ENCODE data around the gene AQP9.
A peak's percentile ranks its signal among the peaks of the same experiment; 100 is the strongest.

Gene AQP9

GRCh38 chr15:58213587-58214338, 75.6 kb downstream of the AQP9 start:
- Mint-ChIP-seq H3K4me3 (no peak overlapping the region), H3K9me3 (peaks cover 2% of the 10 kb centered on the region), H3K27me3 (ENCODE audit: low read depth) (no peaks in the 10 kb centered on the region), H3K36me3 (ENCODE audit: low read depth) (no peaks in the 10 kb centered on the region), H3K27ac (peak overlapping the region in 1 of 3 experiments; percentile 19), H3K4me1 (peaks cover 6% of the 10 kb centered on the region)
- TF ChIP-seq CTCF (IDR thresholded peaks at IDR 0.05; ENCODE audit: unreplicated experiment in 3 of 3): no peak

- TF ChIP-seq CTCF (IDR thresholded peaks at IDR 0.05; ENCODE audit: unreplicated experiment in 3 of 3): no peak
- H3K4me1 Mint-ChIP-seq: peaks cover 6% of the 10 kb centered on the region
- no peaks in the 10 kb centered on the region for H3K27me3 Mint-ChIP-seq (ENCODE audit: low read depth)
These were observed 76.6 kb downstream of the AQP9 start for GRCh38 chr15:58214591-58215340.

GRCh38 chr15:58217460-58217859, 79.3 kb downstream of the AQP9 start:
- Mint-ChIP-seq H3K27me3 (ENCODE audit: low read depth) (no peaks in the 10 kb centered on the region), H3K4me1 (peaks cover 6% of the 10 kb centered on the region), H3K36me3 (ENCODE audit: low read depth) (no peaks in the 10 kb centered on the region), H3K27ac (no peak overlapping the region), H3K9me3 (peaks cover 11% of the 10 kb centered on the region), H3K4me3 (no peak overlapping the region)
- TF ChIP-seq CTCF (IDR thresholded peaks at IDR 0.05; ENCODE audit: unreplicated experiment in 3 of 3): no peak

More at GRCh38 chr15:58214591-58215340, 76.6 kb downstream of the AQP9 start:
- peaks cover 5% of the 10 kb centered on the region for H3K9me3 Mint-ChIP-seq
- no peaks in the 10 kb centered on the region for H3K36me3 Mint-ChIP-seq (ENCODE audit: low read depth)
- H3K27ac Mint-ChIP-seq: peak overlapping the region in 1 of 3 experiments; percentile 19
- no peak overlapping the region for H3K4me3 Mint-ChIP-seq

- Mint-ChIP-seq H3K4me1 (peaks cover 10% of the 10 kb centered on the region), H3K36me3 (ENCODE audit: low read depth) (no peaks in the 10 kb centered on the region), H3K27ac (no peak overlapping the region), H3K9me3 (peaks cover 11% of the 10 kb centered on the region), H3K27me3 (ENCODE audit: low read depth) (no peaks in the 10 kb centered on the region), H3K4me3 (no peak overlapping the region)
- TF ChIP-seq CTCF (IDR thresholded peaks at IDR 0.05; ENCODE audit: unreplicated experiment in 3 of 3): no peak
These were observed 83.5 kb downstream of the AQP9 start for GRCh38 chr15:58221591-58222241.

GRCh38 chr15:58222679-58223078, 84.5 kb downstream of the AQP9 start:
- H3K4me3 Mint-ChIP-seq: no peak overlapping the region
- H3K4me1 Mint-ChIP-seq: peaks cover 11% of the 10 kb centered on the region
- H3K9me3 Mint-ChIP-seq: peaks cover 11% of the 10 kb centered on the region
- H3K27ac Mint-ChIP-seq: peak overlapping the region in 1 of 3 experiments; percentile 48
- H3K36me3 Mint-ChIP-seq (ENCODE audit: low read depth): no peaks in the 10 kb centered on the region
- no peak for TF ChIP-seq CTCF (IDR thresholded peaks at IDR 0.05; ENCODE audit: unreplicated experiment in 3 of 3)
- no peaks in the 10 kb centered on the region for H3K27me3 Mint-ChIP-seq (ENCODE audit: low read depth)

All from nephron (organoid).